ENCODE measurements around the gene FOXD2.

DNA sequence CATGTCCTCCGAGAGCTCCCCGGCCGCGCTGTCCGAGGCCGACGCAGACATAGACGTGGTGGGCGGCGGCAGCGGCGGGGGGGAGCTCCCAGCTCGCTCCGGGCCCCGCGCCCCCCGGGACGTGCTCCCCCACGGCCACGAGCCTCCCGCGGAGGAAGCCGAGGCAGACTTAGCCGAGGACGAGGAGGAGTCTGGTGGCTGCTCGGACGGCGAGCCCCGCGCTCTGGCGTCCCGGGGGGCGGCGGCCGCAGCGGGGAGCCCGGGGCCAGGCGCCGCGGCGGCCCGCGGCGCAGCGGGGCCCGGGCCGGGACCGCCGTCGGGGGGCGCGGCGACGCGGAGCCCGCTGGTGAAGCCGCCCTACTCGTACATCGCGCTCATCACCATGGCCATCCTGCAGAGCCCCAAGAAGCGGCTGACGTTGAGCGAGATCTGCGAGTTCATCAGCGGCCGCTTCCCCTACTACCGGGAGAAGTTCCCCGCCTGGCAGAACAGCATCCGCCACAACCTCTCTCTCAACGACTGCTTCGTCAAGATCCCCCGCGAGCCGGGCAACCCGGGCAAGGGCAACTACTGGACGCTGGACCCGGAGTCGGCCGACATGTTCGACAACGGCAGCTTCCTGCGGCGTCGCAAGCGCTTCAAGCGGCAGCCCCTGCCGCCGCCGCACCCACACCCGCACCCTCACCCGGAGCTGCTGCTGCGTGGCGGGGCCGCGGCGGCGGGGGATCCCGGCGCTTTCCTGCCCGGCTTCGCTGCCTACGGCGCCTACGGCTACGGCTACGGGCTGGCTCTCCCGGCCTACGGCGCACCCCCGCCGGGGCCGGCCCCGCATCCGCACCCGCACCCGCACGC lies 547 bp downstream of the FOXD2 start:
- TF ChIP-seq BHLHE40 (IDR thresholded peaks at IDR 0.05; ENCODE audit: borderline replicate concordance) = no peak
- no peak for TF ChIP-seq FOXM1 (IDR thresholded peaks at IDR 0.05; ENCODE audit: borderline replicate concordance)
- TF ChIP-seq, protein P1, sequence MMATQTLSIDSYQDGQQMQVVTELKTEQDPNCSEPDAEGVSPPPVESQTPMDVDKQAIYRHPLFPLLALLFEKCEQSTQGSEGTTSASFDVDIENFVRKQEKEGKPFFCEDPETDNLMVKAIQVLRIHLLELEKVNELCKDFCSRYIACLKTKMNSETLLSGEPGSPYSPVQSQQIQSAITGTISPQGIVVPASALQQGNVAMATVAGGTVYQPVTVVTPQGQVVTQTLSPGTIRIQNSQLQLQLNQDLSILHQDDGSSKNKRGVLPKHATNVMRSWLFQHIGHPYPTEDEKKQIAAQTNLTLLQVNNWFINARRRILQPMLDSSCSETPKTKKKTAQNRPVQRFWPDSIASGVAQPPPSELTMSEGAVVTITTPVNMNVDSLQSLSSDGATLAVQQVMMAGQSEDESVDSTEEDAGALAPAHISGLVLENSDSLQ (IDR thresholded peaks at IDR 0.05) = no peak
- no peak for TF ChIP-seq NFRKB (IDR thresholded peaks at IDR 0.05)
- no peak for TF ChIP-seq ARNT (IDR thresholded peaks at IDR 0.05)
- no peak for TF ChIP-seq L3MBTL2 (conservative IDR thresholded peaks at IDR 0.05)
- TF ChIP-seq SP1 (IDR thresholded peaks at IDR 0.05) = no peak
- no peak for TF ChIP-seq CTBP1 (IDR thresholded peaks at IDR 0.05; ENCODE audit: borderline replicate concordance)
- no peak for TF ChIP-seq FOXK2 (IDR thresholded peaks at IDR 0.05)

All from HEK293T (cell line).